Germinal center (tissue), 1 donor: ENCODE measurements around the gene RAP2A.

Experiments
- DNase-seq: peaks from one replicate; pipeline ENCODE4 v3.0.0; 2012; ENCODE audit warnings: mixed read lengths, low spot score

Gene RAP2A

GRCh38 chr13:97448503-97449251 lies 14.7 kb downstream of the RAP2A start:
- DNase-seq, result no peak

GRCh38 chr13:97454699-97455098 lies 20.7 kb downstream of the RAP2A start:
- no peak for DNase-seq

GRCh38 chr13:97456047-97456446 lies 22.1 kb downstream of the RAP2A start:
- no peak for DNase-seq

GRCh38 chr13:97459215-97459777 lies 25.3 kb downstream of the RAP2A start:
- DNase-seq, result no peak

- peak; percentile 45 for DNase-seq
Measured at GRCh38 chr13:97460004-97460775, 26.2 kb downstream of the RAP2A start.

- DNase-seq, result no peak
Measured at GRCh38 chr13:97460853-97461252, 26.9 kb downstream of the RAP2A start.

GRCh38 chr13:97464561-97464960 lies 30.6 kb downstream of the RAP2A start:
- DNase-seq, result no peak

GRCh38 chr13:97466722-97467121 lies 32.8 kb downstream of the RAP2A start:
- no peak for DNase-seq

GRCh38 chr13:97468331-97468730 lies 34.4 kb downstream of the RAP2A start:
- no peak for DNase-seq

GRCh38 chr13:97471711-97472110 lies 37.7 kb downstream of the RAP2A start:
- DNase-seq, result no peak

- no peak for DNase-seq
Measured at GRCh38 chr13:97474349-97474980, 40.5 kb downstream of the RAP2A start.

GRCh38 chr13:97475011-97475410 lies 41.0 kb downstream of the RAP2A start:
- no peak for DNase-seq

- DNase-seq, result no peak
Measured at GRCh38 chr13:97477844-97478243, 43.9 kb downstream of the RAP2A start.

- no peak for DNase-seq
Measured at GRCh38 chr13:97478247-97478646, 44.3 kb downstream of the RAP2A start.

- no peak for DNase-seq
Measured at GRCh38 chr13:97483465-97483864, 49.5 kb downstream of the RAP2A start.

- no peak for DNase-seq
Measured at GRCh38 chr13:97484301-97484700, 50.3 kb downstream of the RAP2A start.

GRCh38 chr13:97485320-97485719 lies 51.4 kb downstream of the RAP2A start:
- DNase-seq, result no peak

- DNase-seq, result no peak
Measured at GRCh38 chr13:97490702-97491307, 56.8 kb downstream of the RAP2A start.

GRCh38 chr13:97491452-97491851 lies 57.5 kb downstream of the RAP2A start:
- no peak for DNase-seq

GRCh38 chr13:97492257-97492656 lies 58.3 kb downstream of the RAP2A start:
- DNase-seq, result no peak

- no peak for DNase-seq
Measured at GRCh38 chr13:97492684-97493371, 58.9 kb downstream of the RAP2A start.

GRCh38 chr13:97493456-97493855 lies 59.5 kb downstream of the RAP2A start:
- DNase-seq, result no peak
